ENCODE measurements around the gene C11orf65. TPM values are rescaled to one million over a fixed set of nuclear protein-coding genes. Genes with fewer than 3 reads are reported as not detected.

The C11orf65 gene
- total RNA-seq, 1 experiment from 2014 or later, result 0.62 TPM

- DNase-seq, result peak; percentile 12
- no peak overlapping the region for H3K4me3 ChIP-seq (ENCODE audit: low read length)
- no TSS peak for BruUV-seq (replicated peaks)
- H3K79me2 ChIP-seq (ENCODE audit: low read length), result peaks cover 26% of the 10 kb centered on the region
- H3K4me1 ChIP-seq (ENCODE audit: insufficient read depth, low read length), result peaks cover 25% of the 10 kb centered on the region
- H3K27me3 ChIP-seq (ENCODE audit: low read length), result no peaks in the 10 kb centered on the region
- H3F3A ChIP-seq (ENCODE audit: low read length, unreplicated experiment), result peaks cover 6% of the 10 kb centered on the region
- intact Hi-C loops (cut with micrococcal nuclease), result loop anchor here (5.0 kb wide), 2 partner anchors 78 to 273 kb away; partner anchors contain the start of genes ATM and NPAT
- no peak for TF ChIP-seq EZH2 (IDR thresholded peaks at IDR 0.05; ENCODE audit: low read length, unreplicated experiment)
- no peak for TF ChIP-seq EZH2phosphoT487 (IDR thresholded peaks at IDR 0.05; ENCODE audit: borderline replicate concordance, low read length)
- TF ChIP-seq, protein P1, sequence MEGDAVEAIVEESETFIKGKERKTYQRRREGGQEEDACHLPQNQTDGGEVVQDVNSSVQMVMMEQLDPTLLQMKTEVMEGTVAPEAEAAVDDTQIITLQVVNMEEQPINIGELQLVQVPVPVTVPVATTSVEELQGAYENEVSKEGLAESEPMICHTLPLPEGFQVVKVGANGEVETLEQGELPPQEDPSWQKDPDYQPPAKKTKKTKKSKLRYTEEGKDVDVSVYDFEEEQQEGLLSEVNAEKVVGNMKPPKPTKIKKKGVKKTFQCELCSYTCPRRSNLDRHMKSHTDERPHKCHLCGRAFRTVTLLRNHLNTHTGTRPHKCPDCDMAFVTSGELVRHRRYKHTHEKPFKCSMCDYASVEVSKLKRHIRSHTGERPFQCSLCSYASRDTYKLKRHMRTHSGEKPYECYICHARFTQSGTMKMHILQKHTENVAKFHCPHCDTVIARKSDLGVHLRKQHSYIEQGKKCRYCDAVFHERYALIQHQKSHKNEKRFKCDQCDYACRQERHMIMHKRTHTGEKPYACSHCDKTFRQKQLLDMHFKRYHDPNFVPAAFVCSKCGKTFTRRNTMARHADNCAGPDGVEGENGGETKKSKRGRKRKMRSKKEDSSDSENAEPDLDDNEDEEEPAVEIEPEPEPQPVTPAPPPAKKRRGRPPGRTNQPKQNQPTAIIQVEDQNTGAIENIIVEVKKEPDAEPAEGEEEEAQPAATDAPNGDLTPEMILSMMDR (conservative IDR thresholded peaks at IDR 0.05; ENCODE audit: low read depth, low read length), result no peak
- no peak overlapping the region for H3K27ac ChIP-seq (ENCODE audit: low read length)
- no peak overlapping the region for H3K9ac ChIP-seq (ENCODE audit: low read length)
- no peaks in the 10 kb centered on the region for H3K9me3 ChIP-seq (ENCODE audit: low read length)
- H2AFZ ChIP-seq (ENCODE audit: low read length), result no peak overlapping the region
- H3K4me2 ChIP-seq (ENCODE audit: low read length), result no peak overlapping the region
- no peak for ATAC-seq
- H3K9me2 ChIP-seq (replicated peaks; ENCODE audit: low read length), result no peaks in the 10 kb centered on the region
- ChIA-PET POLR2A (ENCODE audit: unreplicated experiment) (no interaction called here), CTCF (no interaction called here)
- H3K36me3 ChIP-seq (ENCODE audit: low read depth, low read length), result no peaks in the 10 kb centered on the region
- H4K20me1 ChIP-seq (ENCODE audit: low read length), result no peaks in the 10 kb centered on the region
These were observed 28.0 kb upstream of the C11orf65 start for GRCh38 chr11:108495326-108495725.

- TF ChIP-seq, protein P1 (conservative IDR thresholded peaks at IDR 0.05; ENCODE audit: low read depth, low read length), result no peak
- TF ChIP-seq EZH2phosphoT487 (IDR thresholded peaks at IDR 0.05; ENCODE audit: borderline replicate concordance, low read length) (no peak), EZH2 (IDR thresholded peaks at IDR 0.05; ENCODE audit: low read length, unreplicated experiment) (no peak)
- ChIA-PET CTCF (no interaction called here), POLR2A (ENCODE audit: unreplicated experiment) (no interaction called here)
- ATAC-seq (no peak), DNase-seq (no peak)
- H3K27me3 ChIP-seq (ENCODE audit: low read length), result no peaks in the 10 kb centered on the region
- H4K20me1 ChIP-seq (ENCODE audit: low read length), result no peaks in the 10 kb centered on the region
- peaks cover 26% of the 10 kb centered on the region for H3K79me2 ChIP-seq (ENCODE audit: low read length)
- no peak overlapping the region for H3K9ac ChIP-seq (ENCODE audit: low read length)
- H3K4me3 ChIP-seq (ENCODE audit: low read length), result no peak overlapping the region
- H3K27ac ChIP-seq (ENCODE audit: low read length), result no peak overlapping the region
- no peaks in the 10 kb centered on the region for H3K9me2 ChIP-seq (replicated peaks; ENCODE audit: low read length)
- no peak overlapping the region for H2AFZ ChIP-seq (ENCODE audit: low read length)
- peaks cover 25% of the 10 kb centered on the region for H3K4me1 ChIP-seq (ENCODE audit: insufficient read depth, low read length)
- no peak overlapping the region for H3K4me2 ChIP-seq (ENCODE audit: low read length)
- peaks cover 6% of the 10 kb centered on the region for H3F3A ChIP-seq (ENCODE audit: low read length, unreplicated experiment)
- intact Hi-C loops (cut with micrococcal nuclease), result no loop called here
- no peaks in the 10 kb centered on the region for H3K36me3 ChIP-seq (ENCODE audit: low read depth, low read length)
- no peaks in the 10 kb centered on the region for H3K9me3 ChIP-seq (ENCODE audit: low read length)
- no TSS peak for BruUV-seq (replicated peaks)
These were observed 26.9 kb upstream of the C11orf65 start for GRCh38 chr11:108494182-108494581.

DNA sequence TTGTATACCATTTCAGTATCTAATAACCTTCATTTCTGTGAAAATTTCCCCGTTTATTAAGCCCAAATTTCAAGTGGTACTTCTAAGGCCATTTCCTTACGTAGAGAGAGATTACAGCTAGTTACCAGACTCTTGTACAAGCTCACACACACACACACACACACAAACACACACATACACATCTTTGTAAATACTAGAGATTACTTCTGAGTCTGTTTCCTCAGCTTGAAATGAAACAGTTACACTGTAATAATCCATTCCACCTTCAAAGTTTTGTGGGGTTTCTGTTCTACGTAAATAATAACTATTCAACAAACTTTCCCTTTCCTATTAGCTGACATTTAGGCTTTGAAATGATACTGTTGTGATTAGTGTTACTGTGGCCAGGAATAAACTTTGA is 24.6 kb upstream of the C11orf65 start:
- H3K4me1 ChIP-seq (ENCODE audit: insufficient read depth, low read length), result peaks cover 16% of the 10 kb centered on the region
- H3K4me3 ChIP-seq (ENCODE audit: low read length), result no peak overlapping the region
- H3K9me2 ChIP-seq (replicated peaks; ENCODE audit: low read length), result no peaks in the 10 kb centered on the region
- no peak overlapping the region for H3K9ac ChIP-seq (ENCODE audit: low read length)
- ChIA-PET CTCF (no interaction called here), POLR2A (ENCODE audit: unreplicated experiment) (interaction anchor here (0.6 kb wide), 1 partner anchor 57 kb away, joined by 3 read pairs; no protein-coding TSS in a partner anchor)
- BruUV-seq (replicated peaks), result no TSS peak
- H3K36me3 ChIP-seq (ENCODE audit: low read depth, low read length), result no peaks in the 10 kb centered on the region
- ATAC-seq (no peak), DNase-seq (no peak)
- no peak overlapping the region for H3K27ac ChIP-seq (ENCODE audit: low read length)
- no peaks in the 10 kb centered on the region for H3K9me3 ChIP-seq (ENCODE audit: low read length)
- no peak overlapping the region for H2AFZ ChIP-seq (ENCODE audit: low read length)
- peaks cover 23% of the 10 kb centered on the region for H3K79me2 ChIP-seq (ENCODE audit: low read length)
- peaks cover 2% of the 10 kb centered on the region for H3F3A ChIP-seq (ENCODE audit: low read length, unreplicated experiment)
- no peaks in the 10 kb centered on the region for H4K20me1 ChIP-seq (ENCODE audit: low read length)
- TF ChIP-seq EZH2 (IDR thresholded peaks at IDR 0.05; ENCODE audit: low read length, unreplicated experiment) (no peak), EZH2phosphoT487 (IDR thresholded peaks at IDR 0.05; ENCODE audit: borderline replicate concordance, low read length) (no peak)
- TF ChIP-seq, protein P1 (conservative IDR thresholded peaks at IDR 0.05; ENCODE audit: low read depth, low read length), result no peak
- no peaks in the 10 kb centered on the region for H3K27me3 ChIP-seq (ENCODE audit: low read length)
- intact Hi-C loops (cut with micrococcal nuclease), result no loop called here
- peak overlapping the region; percentile 26; the same call in 1 of the 2 replicates for H3K4me2 ChIP-seq (ENCODE audit: low read length)

All from PC-3 (cell line).